HCT116 (cell line): ENCODE measurements around the gene SNX9.

Source experiments
- ATF3 ChIP-seq: IDR thresholded peaks from 2 replicates; pipeline ENCODE4 v1.6.1; 2012
- CTCF ChIP-seq, 3 experiments: fragments of 200-600 bp in 1 of 3; sonication (generic) in 1 of 3; IDR thresholded peaks in 2 of 3; conservative IDR thresholded peaks in 1 of 3; 2 replicates each; pipeline ENCODE4 v1.5.1; 2012 to 2017; ENCODE audit warnings: low read depth in 2 of 3, low read length in 2 of 3, antibody characterized with exemption in 1 of 3, borderline replicate concordance in 1 of 3, control low read depth in 1 of 3, mild to moderate bottlenecking in 1 of 3, mixed read lengths in 1 of 3, mixed run types in 1 of 3, moderate library complexity in 1 of 3; ENCODE audit not compliant: insufficient read depth in 1 of 3
- EGR1 ChIP-seq: IDR thresholded peaks from 2 replicates; pipeline ENCODE4 v1.6.1; 2012; ENCODE audit warnings: low read depth
- EZH2 ChIP-seq: fragments of 200-600 bp; sonication (generic); IDR thresholded peaks from 2 replicates; pipeline ENCODE4 v1.6.1; 2017; ENCODE audit warnings: antibody characterized with exemption, mixed run types
- POLR2A ChIP-seq: IDR thresholded peaks from 2 replicates; pipeline ENCODE4 v1.7.0; 2011; ENCODE audit warnings: borderline replicate concordance; ENCODE audit not compliant: insufficient read depth, insufficient read length; ENCODE audit errors: extremely low read depth
- POLR2AphosphoS5 ChIP-seq: IDR thresholded peaks from 2 replicates; pipeline ENCODE4 v1.6.1; 2011; ENCODE audit warnings: mild to moderate bottlenecking, low read depth, low read length, moderate library complexity

- TF ChIP-seq EZH2 (no peak), ATF3 (no peak), CTCF (IDR thresholded peaks at IDR 0.05 in 2 of 3, conservative IDR thresholded peaks at IDR 0.05 in 1 of 3; ENCODE audit: borderline replicate concordance in 1 of 3, insufficient read depth in 1 of 3, low read depth in 2 of 3, low read length in 2 of 3) (no peak), POLR2AphosphoS5 (no peak), EGR1 (no peak), POLR2A (no peak)
These were observed 122.2 kb downstream of the SNX9 start for GRCh38 chr6:157944983-157945931.
